Hematopoietic multipotent progenitor cell treated with erythropoietin and hydrocortisone succinate and interleukin-3 and kit ligand, for 15 days (in vitro differentiated cells): ENCODE measurements around the gene SNX27.
"Not testable (repeated sequence)": the region's sequence is repeated elsewhere in the genome, so short reads cannot be mapped to it uniquely, and the experiment has no call there.

Experiments
- DNase-seq: peaks from one replicate; pipeline ENCODE4 v3.0.0-alpha.2; 2015; ENCODE audit warnings: low spot score

The SNX27 gene

DNA sequence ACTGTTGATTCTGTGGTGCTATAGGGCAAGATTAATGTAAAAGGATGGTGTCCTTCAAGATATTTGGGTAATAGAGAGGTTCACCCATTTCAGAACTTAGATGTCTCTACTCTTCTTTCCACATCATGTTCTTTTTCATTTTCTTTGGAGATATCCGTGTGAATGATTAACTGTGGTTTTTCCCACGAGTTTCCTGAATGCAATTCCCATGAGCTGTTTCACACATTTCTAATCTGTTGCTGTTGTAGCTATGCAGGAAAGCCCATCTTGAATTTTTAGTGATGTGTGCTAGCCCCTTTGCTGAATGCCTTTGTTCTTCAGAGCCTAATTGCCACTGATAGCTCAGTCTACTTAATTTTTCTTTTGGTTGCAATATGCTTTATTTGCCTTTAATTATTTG is 27.6 kb downstream of the SNX27 start:
- DNase-seq: no peak

GRCh38 chr1:151641229-151641628 is 29.4 kb downstream of the SNX27 start:
- DNase-seq: no peak

DNA sequence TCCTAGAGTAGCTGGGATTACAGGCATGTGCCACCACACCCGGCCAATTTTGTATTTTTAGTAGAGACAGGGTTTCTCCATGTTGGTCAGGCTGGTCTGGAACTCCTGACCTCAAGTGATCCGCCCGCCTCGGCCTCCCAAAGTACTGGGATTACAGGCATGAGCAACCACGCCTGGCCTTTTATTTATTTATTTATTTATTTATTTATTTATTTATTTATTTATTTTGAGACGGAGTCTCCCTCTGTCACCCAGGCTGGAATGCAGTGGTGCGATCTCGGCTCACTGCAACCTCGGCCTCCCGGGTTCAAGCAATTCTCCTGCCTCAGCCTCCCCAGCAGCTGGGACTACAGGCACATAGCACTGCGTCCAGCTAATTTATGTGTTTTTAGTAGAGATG is 31.2 kb downstream of the SNX27 start:
- DNase-seq: not testable (repeated sequence)

GRCh38 chr1:151644001-151644400 is 32.2 kb downstream of the SNX27 start:
- no peak for DNase-seq

DNA sequence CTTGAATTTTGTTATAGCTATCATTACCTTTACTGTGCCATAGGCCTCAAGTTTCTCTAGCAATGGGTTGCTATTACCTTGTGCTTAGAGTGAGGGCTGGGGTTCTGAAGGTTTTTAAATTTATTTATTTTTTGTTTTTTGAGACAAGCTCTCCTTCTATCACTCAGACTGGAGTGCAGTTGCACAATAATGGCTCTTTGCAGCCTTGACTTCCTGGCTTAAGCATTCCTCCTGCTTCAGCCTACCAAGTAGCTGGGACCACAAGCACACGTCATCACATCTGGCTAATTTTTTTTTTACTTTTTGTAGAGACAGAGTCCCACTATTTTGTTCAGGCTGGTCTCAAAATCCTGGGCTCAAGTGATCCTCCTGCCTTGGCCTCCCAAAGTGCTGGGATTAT is 41.5 kb downstream of the SNX27 start:
- DNase-seq: no peak

DNA sequence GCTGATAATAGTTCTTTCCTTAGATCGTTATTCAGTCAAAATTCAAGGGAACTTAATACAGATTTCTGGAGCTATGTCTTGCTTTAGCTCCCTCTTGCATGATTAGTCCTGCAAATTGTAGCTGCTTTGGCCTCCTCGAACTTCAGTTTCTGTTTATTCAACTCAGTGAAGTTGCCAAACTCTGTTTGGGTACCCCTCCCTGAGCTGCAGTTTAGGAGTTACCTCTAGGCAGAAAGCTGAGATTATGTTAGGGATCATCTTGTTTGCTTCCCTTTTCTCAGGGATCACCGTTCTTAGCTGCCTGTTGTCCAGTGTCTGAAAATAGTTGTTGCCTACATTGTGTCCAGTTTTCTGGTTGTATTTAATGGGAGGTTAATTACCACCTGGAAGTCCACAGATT is 43.5 kb downstream of the SNX27 start:
- DNase-seq: no peak

- DNase-seq: no peak
Measured at GRCh38 chr1:151661751-151662150, 49.9 kb downstream of the SNX27 start.

GRCh38 chr1:151668090-151668489 is 56.2 kb downstream of the SNX27 start:
- DNase-seq: no peak

GRCh38 chr1:151670036-151670675 is 58.3 kb downstream of the SNX27 start:
- DNase-seq: not testable (repeated sequence)

DNA sequence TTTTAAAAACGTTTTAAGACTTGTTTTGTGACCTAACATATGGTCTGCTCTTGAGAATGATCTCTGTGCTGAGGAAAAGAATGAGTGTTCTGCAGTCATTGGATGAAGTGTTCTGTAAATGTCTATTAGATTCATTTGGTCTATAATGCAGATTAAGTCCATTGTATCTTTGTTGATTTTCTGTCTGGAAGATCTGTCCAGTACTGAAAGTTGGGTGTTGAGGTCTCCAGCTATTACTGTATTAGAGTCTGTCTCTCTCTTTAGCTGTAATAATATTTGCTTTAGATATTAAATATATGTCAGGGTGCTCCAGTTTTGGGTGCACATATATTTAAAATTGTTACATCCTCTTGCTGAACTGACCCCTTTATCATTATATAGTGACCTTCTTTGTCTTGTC is 61.6 kb downstream of the SNX27 start:
- DNase-seq: no peak

GRCh38 chr1:151680391-151680790 is 68.5 kb downstream of the SNX27 start:
- no peak for DNase-seq

GRCh38 chr1:151680826-151681225 is 69.0 kb downstream of the SNX27 start:
- no peak for DNase-seq

DNA sequence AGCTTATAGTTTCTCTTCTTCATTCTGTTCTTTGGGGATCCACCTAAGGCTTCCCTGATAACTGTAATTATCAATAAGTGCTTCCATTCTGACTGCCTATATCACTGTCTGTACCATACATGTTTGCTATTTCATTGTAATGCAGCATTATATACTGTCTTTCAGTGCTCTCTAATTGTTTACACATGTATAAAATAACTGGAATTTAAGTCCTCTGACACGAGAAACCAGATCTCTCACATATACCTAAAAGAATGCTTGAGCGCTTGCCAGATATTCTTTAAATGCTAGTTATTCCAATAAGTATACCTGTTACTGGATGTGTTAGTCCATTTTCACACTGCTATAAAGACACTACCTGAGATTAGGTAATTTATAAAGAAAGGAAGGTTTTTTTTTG is 70.1 kb downstream of the SNX27 start:
- no peak for DNase-seq

DNA sequence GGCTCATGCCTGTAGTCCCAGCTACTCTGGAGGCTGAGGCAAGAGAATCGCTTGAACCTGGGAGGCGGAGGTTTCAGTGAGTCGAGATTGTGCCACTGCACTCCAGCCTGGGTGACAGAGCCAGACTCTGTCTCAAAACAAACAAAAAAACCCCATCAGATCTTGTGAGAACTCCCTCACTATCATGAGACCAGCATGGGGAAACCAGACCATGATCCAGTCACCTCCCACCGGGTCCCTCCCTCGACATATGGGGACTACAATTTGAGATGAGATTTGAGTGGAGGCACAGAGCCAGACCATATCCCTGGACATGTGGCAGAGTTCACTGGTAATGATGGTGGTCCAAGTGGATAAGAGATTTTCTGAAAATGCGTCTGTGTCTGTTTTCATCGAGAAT is 71.1 kb downstream of the SNX27 start:
- DNase-seq: not testable (repeated sequence)

- no peak for DNase-seq
Measured at GRCh38 chr1:151684128-151684527, 72.3 kb downstream of the SNX27 start.

DNA sequence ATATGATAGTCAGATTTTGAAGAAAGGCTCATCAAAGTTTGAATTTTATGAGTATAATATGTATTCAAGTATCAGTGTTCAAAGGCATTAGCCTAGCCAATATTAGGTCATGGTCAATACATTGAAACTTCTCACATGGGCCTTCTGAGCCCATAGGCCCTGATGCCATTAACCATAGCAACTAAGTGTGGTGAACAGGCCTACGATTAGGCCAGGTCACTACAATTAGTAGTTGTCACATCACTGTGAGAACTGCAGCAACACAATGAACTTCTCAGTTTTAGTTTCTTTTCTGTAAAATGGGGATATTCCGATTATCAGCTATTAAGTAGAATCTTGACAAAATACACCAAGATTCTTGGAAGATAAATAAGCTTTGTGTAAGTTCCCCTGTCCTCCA is 74.7 kb downstream of the SNX27 start:
- no peak for DNase-seq

GRCh38 chr1:151689494-151689893 is 77.6 kb downstream of the SNX27 start:
- DNase-seq: no peak

DNA sequence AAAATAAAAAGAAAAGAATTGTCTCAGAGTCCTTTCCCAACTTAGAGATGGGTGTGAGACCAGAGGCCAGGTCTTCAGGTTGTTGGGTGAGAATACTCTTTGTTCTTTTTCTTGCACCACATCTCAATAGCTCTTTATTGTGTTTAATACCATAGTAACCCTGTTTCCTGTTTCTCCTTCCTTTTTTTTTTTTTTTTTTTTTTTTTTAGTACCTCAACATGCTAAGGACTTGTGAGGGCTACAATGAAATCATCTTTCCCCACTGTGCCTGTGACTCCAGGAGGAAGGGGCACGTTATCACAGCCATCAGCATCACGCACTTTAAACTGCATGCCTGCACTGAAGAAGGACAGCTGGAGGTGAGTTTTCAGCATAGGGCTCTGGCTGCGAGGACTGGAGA is 80.4 kb downstream of the SNX27 start:
- DNase-seq: no peak

GRCh38 chr1:151693057-151693651 is 81.3 kb downstream of the SNX27 start:
- DNase-seq: peak; percentile 52

DNA sequence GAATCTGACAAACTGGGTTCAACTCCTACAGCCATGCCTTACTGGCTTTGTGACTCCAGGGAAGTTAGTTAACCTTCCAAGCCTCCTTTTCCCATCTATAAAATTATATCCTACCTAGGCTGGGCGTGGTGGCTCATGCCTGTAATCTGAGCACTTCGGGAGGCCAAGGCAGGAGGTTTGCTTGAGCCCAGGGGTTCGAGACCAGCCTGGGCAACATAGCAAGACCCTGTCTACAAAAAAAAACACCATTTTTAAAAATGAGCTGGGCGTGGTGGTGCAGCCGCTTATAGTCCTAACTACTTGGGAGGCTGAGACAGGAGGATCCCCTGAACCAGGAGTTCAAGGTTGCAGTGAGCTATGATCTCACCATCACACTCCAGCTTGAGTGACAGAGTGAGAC is 89.7 kb downstream of the SNX27 start:
- no peak for DNase-seq

GRCh38 chr1:151702936-151703335 is 91.1 kb downstream of the SNX27 start:
- DNase-seq: no peak

- DNase-seq: no peak
Measured at GRCh38 chr1:151703813-151704212, 92.0 kb downstream of the SNX27 start.

- DNase-seq: no peak
Measured at GRCh38 chr1:151704246-151704645, 92.4 kb downstream of the SNX27 start.

DNA sequence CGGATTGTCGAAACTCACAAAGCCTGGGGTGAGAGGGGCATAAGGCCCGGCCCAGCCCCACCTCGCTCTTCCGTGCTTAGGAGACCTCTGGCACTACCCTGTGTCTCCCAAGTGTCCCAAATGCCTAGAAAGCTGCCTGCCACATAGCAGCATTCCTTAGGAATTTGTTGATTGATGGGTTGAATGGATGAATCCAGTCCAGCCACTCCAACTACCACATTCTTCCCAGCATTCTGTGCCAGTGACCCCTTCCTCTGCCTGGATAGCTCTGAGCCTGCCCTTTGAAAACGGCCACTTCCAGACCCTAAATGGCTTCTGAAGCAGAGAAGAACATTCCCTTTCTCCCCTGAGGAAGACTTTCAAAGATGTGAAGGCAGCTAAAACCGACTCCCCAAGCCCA is 93.3 kb downstream of the SNX27 start:
- DNase-seq: no peak
